ENCODE measurements around the gene SSBP3.

SSBP3 gene

DNA sequence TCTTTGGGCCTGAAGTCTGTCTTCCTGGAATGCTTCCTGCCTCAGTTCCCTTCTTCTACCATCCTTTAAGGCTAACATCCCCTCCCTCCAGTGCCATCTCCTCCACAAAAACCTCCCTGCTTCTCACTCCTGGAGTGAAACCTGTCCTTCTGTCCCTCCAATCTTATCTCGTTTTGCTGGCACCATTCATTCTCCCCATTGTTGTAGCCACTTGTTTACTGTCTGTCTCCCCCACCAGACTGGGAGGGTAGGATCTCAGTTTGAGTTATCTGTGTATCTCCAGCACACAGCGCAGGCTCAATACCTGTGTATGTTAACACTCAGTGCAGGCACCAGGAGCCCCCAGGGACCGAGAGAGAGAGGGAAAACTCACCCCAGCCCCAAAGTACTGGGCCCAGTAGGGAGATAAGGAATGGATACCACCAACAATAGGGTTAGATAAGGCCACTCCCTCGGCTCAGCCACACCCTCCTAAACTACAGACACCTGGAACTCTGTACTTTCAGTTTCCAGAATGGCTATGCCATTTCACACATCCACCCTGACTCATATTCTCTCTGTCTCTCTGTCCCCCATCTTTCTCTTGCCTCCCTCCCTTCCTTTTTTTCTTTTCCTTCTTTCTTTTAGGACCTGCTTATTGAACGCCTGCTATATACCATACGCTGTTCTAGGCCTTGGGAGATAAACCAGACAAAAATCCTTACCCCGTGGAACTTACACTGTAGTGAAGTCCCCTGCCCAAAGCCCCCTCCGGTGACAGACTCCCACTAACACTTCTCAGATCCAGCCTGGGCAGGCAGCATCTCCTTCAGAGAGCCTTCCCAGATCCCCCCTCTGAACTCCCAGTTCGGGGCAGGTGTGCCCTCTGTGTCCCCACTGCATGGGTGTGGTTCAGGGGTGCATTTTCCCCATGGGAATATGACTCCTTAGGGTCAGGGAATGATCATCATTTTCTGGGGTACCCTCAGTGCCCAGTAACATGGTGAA, 3.3 kb upstream of the SSBP3 start:
- DNase-seq: no peak

DNA sequence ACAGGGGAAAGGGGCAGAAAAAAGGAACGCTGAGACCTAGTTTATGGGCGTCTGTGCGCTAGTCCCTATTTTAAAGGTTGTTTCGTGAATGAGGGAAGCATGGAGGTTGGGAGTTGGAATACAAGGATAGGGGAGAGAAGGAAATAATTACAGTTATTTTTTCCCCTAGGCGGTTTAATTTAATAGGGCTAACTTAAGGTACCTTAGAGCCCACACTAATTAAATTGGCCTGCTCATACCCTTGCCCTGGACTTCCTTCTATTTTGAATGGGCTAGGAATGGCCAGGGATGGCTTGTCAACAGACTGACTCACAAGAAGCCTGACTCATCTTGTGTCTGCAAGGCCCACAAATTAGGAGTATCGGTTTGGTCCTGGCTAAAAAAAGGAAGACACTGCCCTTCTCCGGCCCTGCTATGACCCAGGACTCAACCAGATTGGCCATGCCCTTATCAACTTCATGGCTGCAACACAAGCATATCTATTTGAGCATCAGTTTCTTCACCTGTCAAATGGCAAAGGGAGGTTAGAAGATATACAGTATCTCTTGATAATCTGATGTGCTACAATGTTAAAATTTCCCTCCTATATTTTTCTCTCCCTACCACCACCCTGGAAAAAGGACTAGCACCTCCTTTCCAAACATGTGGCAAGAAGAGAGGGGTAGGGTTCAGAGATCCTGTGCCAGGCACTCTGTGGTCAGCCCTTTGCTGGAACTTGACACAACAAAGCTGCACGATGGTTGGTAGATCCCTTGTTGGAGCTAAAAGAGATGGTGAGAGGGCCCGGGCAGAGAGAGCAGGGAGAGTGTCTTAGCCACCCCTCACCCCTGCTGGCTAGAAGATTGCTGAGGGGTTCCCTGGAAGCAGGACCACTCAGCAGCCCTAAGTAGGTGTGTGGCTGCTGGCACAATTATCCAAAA, 2.2 kb upstream of the SSBP3 start:
- DNase-seq: peak; percentile 87

DNA sequence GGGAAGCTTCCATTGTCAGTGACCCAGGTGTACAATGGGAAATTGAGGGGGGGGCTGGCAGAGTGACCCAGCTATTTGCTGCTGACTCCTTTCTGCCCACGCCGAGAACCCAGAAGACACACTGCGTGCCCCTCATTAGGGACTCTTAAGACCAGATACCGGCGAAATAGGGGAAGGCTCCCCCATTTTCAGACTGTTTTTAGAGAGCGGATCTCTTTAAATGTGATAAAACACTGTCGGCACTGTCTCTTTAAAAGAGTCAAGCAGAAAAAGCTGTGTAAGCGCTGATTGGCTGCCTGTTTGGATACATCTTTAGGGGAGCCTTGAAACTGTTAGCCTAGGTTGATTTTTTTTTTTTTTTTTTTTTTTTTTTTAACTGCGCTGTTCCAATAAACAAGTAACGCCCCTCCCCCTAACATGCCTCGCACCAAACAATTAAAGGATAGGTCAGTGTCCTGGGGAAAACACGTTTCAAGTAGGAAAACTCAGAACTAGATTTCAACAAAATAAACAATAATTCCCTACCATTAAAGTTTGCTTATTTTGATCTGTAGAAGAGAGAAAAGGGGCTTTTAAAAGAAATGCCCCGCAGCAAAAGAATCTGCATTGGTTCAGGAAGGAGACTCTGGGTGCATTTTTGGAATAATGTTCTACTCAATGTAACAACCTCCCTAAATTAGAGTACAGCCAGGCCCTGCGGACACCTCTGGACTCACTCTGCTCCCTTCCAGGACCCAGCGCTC, 1.4 kb upstream of the SSBP3 start:
- peak; percentile 91 for DNase-seq

DNA sequence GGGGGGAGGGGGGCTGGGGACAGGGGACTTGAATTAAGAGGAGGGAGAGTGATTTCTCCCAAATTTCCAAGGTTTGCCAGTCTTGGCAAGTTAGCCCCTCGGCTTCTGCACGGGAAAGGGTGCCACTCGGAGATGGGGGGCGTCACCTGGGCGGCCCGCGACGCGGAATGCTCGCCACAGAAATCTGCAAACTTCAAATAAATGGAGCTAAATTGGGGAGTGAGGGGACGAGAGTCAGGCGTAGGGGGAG, 885 bp upstream of the SSBP3 start:
- DNase-seq: no peak

DNA sequence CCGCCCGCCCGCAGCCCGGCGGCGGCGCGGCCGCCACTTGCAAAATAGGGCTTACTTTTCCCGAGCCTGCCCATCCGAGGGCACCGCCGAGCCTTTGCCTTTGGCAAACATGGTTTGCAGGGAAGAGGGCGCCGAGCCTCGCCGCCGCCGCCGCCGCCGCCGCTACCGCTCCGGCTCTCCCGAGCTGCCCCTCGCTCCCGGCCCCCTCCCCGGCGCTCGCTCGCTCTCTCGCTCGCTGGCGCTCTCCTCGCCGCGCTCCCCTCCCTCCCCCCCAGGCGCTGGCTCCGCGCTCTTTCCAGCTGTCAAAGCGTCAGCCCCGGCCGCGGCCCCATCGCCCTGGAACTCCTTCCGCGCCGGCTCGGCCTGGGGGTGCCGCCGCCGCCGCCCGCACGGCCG, 298 bp downstream of the SSBP3 start:
- no peak for DNase-seq

DNA sequence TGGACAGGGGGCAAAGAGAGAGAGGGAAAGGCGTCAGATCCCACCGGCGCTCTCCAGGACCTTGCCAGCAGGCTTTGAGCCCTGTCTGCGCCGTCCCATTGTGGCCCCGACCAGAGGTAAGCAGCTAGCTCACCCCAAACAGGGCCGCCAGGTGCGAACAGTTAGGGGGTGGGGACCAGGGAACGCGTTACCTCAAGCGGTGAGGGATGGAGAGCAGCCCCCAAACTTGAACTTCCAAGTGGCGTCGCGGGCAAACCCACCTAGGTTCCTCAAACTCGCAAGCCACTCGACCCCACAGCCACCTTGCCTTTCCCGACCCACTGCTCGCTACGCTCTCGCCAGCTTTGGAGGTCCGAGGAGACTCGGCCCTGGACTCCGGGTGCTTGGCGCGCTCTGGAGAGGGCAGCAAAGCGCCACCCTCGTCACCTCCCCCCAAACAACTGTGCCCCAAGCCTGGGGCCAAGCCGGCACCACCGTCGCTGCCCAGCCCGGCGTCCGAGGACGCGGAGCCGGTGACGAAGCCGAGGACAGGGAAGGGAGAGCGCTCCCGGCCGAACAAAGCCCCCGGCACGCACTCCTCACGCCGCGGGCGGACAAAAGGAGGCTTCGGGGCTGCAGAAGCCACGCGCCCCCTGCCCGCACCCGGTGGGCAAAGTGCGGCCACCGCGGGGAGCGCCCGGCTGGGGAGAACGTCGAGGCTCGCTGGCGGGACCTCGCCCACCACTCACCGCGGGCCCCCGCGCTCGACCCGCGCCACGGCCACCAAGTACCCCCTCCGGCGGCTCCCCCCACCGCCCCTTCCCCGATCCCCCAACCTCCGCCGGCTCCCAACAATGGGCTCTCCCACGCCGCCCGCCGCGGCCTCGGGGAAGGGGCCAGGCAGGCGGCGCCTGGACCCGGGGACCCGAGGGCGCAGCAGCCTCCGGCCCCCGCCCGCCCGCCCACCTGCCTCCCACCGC, 976 bp downstream of the SSBP3 start:
- DNase-seq: no peak

DNA sequence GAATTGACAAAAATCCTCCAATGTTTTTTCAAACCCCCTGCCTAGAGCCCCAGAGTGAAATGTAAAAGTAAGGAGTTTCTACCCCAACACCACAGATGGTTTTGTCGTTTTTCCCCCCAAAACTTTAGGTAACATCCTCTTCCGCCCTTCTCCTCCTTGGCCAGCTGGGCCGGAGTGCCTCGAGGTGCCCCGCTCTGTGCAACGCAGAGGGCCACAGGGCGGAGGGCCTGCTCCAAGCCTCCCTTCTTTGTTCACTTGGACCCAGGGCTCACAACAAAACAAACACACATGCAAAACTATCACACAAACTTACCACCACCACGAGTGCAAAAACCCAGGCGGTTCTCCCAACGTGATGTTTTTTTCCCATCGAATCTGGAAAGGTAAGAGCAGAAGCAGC, 1.9 kb downstream of the SSBP3 start:
- DNase-seq: no peak

DNA sequence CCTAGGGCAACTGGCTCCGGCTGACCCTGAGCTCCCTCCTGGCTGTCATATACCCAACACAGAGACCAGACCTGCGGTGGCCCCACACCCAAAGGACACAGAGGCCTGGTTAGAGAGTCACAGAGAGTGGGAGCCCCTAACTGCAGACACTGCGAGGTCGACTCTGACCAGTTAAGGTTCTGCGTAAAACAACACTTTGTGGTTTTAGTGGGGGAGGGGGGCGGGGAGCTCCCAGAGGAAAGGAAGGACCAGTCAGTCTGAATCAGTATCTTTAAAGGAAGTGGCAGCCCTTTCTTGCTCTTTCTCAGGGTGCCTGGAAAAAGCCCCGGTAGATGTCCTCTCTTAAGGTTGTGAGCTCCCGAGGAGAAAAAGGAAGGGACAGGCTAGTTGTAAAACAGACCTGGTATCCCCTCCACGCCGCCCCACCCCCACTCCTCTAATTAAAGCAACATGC, 2.4 kb downstream of the SSBP3 start:
- peak; percentile 67 for DNase-seq

DNA sequence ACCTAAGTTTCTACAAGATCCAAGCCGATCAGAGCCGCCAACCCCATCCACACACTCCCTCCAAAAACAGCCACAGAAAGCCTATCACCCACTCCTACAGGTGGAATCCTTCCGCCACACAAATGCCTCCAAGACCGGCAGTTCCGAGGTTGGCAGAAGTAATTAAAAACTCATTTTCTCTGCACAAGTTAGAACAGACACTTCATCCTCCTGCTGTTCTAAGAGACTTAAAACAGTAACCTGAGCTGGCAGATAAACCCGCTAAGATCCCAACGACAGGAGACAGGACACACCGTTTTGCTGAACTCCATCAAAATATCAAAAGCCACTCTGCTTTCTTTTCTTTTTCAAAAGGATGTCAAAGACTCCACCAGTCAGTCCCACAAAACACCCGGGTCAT, 2.8 kb downstream of the SSBP3 start:
- DNase-seq: no peak

DNA sequence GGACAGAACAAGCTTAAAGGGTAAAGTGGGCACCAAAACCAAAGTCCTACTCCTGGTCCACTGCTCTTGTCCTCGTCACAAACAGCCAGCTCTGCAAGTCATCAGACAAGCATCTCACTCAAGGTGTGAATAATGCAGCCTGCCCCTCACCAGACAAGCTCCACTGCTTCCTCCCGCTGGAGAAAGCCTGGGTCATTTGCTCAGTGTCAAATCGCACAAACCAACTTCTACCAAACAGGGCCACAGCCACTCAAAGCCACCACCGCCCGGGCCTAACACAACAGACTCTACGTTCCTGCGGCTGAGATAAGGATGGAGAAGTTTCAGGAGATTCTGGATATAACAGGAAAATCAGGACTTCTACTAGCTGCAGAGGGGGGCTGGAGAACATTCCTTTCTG, 3.3 kb downstream of the SSBP3 start:
- DNase-seq: no peak

DNA sequence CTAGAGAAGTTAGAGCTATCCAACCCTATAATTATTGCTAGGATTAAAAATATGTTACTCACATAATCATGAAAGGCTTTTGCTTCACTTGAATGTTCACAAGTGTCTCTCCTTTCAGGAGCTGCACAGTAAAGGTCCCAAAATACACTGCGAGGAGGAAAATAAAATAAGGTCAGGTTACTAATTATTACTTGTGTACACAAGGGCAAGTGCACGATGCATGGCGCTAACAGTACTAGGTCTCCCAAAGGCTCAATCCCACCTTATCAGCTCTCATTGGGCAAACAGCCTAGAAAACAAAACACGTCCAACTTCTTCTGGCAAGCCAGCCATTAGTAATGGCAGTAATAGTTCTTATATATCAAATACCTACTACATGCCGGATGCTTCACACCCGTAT, 4.4 kb downstream of the SSBP3 start:
- no peak for DNase-seq

DNA sequence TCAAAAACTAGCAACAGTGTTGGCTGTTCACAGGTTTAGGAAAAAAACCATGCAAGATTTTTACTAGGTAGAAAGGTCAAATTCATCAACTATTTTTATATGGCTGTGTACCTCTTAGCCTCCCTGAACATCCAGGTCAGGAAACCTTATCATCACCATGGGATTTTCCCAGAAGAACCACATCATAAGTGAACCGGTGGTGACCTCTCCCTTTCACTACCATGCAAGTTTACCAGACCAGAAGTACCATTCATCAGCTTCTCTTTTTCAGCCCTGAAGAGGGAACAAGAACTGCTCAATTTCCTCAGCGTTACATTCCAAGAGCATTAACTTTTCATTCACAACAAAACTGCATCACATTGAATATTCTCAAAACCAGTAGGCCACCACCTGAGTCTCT, 5.9 kb downstream of the SSBP3 start:
- no peak for DNase-seq

DNA sequence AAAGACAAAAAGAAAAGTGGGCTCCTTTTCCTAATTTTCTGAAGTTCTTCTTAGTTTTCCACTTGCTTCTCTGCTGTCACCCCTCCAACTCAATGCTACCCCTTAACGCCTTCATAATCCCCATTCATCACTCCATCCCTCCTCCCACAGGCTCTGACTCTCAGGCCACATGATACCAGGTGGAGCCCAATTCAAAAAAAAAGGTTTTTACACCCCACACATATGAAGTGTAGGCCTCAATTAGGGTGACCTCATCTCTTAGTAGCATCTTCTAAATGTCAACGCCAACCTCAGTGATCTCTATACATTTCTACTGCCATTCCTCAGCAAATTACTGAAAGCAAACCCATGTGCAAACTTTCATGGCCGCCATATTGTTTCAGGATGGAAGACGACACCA, 6.4 kb downstream of the SSBP3 start:
- DNase-seq: no peak

DNA sequence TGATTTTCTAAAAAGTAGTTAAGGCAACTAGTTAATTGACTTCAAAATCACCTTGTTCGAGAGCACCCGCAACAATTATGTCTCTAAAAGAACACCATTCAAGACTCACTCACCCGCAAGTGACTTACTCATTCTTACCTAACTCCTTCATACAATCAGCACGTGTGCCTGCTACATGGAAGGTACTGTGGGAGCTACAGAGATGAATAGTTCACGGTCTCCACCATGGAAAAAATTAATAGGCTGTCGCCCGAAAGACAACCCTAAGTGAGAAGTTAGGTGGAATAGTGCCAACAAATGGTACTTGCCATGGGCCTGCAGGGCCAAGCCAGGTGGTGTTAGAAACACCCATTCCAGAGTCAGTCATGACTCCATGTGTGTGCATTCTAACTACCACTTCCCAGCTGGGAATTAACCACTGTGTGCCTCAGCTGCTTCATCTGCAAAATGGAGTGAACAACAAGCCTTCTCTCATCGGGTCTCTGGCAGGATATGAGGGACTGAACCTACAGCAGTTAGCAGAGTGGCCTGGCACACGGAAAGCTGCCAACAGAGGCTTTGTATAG, 7.1 kb downstream of the SSBP3 start:
- no peak for DNase-seq

DNA sequence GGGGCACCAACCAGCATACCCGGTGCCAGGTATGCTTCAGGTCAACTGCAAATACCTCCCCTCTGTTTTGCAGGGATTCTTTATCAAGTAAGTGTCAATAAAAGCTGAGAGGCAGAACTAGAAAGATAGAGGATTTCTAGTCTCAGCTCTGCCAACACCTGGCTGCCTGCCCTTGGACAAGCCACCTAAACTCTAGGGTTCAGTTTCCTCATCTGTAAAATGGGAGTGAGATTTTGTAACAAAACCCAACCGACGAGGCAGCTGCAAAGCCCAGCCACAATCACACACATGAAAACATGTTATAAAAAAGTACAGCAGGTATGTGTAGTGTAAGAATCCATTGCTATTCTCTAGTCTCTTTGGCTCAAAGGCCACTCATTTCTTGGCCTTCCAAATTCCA, 8.2 kb downstream of the SSBP3 start:
- no peak for DNase-seq

DNA sequence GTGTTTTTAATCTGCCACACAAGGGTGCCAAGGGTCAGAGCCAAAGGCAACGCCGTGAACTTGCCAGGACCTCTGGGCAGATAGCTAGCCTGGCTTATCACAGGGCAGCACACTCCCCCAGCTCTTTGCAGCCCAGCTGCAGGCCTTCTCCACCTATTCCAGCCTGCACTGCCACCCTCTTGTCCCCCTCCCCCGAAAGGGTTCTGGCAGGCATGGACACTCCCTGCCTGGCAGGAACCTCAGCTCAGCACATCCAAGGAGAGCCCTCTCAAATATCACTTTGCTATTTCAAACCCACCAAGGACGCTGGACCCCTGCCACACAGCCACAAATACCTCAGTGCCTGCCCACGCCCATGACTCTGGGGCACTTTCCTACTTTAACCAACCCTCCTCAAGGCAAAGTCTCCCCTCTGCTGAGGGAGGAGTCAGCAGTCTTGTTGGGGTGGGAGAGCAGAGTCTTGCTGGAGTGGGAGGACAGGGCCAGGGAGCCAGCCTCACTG, 9.1 kb downstream of the SSBP3 start:
- no peak for DNase-seq

DNA sequence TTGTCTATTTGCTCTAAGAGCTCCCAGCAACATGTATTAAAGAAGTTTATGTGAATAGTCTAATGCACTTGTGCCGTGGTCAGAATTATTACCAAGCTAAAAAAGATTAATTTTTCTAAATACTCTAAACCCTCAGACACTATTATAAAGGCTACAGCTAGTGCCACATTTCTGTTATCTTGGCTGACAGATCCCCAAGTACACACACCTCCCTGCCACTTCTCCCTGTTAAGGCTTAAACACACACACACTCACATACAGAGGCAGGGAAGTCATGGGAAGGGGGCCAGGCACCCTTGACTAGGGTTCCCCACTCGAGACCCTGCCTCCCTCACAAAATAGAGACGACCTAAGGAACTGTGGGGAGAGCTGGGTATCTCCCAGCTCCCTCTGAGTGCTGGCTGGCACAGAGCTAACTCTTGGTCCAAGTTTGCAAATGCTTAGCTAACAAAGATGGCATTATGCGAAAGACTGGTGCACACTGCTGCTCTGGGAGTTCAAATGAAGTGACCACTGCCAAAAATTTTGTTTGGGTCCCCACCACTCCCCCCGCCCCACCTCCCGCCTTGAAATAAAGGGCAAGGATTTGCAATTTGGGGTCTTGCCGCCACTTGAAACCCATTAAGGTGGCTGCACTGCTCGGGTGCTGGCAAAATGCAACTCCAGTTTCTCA, 9.8 kb downstream of the SSBP3 start:
- no peak for DNase-seq

DNA sequence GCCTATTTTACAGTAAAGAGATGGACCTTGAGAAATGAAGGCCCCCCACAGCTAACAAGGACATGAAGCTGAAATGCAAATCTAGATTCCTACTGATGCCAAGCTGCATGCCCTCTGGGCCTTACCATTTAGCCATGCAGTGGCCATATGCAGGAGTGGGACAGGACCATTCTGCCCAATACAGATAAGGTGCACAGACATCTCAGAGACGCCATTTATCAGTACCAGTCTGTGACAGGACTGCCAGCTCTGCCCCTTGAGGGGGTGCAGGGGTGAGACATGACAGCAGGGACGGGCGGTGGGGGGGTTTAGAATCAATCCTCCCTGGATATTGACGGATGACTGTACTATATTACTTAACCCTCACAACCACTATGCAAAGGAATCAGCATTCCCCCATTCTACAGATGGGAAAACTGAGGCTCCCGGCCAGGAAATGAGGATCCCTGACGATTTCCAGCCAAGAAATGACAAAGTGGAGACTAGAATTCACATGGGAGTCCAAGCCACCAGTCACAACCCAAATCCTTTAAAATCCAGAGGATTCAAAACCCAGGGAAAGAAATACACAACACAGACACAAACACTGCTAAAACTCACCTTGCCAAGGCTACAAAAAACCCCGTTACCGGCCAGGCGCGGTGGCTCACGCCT, 10.8 kb downstream of the SSBP3 start:
- DNase-seq: no peak

DNA sequence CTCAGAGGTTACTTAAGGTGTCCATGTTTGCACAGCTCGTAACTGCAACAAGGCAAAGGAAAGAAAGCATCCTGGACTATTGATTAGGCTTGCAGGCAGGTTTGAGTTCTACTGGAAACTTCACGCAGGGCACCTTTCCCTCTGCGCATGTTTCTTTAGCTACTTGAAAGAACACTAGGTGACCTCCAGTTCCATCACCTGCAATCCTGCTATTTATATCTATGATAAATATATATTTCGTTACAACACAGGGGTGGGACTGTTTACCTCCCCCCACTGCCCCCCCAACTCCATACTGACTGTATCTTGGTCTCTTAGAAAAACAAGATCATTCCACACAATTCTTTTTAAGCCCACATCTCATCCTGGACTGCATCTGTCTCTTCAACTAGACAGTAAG, 12.1 kb downstream of the SSBP3 start:
- no peak for DNase-seq

DNA sequence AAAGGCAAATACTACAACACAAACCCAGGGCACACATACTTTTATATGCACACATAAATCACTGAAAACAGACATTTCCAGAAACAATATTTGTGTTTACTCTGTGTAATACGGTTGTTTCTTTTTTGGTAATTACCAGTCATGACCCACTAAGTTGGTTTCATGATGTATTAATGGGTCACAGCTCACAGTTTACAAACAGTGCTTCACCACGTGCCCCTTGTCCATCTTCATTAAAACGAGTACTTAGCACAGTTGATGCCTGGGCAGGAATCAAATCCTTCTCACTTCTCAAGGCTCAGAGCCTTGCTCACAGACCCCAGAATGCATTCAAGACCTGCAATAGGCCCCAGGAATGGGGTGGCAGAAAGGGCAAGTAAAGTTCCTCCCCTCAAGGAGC, 13.8 kb downstream of the SSBP3 start:
- DNase-seq: no peak

Data from HCEC 1CT (cell line).